ENCODE measurements around the gene FBXO10. TPM values are rescaled to one million over a fixed set of nuclear protein-coding genes. Genes with fewer than 3 reads are reported as not detected.
A peak's percentile ranks its signal among the peaks of the same experiment; 100 is the strongest.

The FBXO10 gene
- total and polyA plus RNA-seq, 2 of the 4 experiments (the other 2 are of a cell fraction): 6.6 to 6.7 TPM

DNA sequence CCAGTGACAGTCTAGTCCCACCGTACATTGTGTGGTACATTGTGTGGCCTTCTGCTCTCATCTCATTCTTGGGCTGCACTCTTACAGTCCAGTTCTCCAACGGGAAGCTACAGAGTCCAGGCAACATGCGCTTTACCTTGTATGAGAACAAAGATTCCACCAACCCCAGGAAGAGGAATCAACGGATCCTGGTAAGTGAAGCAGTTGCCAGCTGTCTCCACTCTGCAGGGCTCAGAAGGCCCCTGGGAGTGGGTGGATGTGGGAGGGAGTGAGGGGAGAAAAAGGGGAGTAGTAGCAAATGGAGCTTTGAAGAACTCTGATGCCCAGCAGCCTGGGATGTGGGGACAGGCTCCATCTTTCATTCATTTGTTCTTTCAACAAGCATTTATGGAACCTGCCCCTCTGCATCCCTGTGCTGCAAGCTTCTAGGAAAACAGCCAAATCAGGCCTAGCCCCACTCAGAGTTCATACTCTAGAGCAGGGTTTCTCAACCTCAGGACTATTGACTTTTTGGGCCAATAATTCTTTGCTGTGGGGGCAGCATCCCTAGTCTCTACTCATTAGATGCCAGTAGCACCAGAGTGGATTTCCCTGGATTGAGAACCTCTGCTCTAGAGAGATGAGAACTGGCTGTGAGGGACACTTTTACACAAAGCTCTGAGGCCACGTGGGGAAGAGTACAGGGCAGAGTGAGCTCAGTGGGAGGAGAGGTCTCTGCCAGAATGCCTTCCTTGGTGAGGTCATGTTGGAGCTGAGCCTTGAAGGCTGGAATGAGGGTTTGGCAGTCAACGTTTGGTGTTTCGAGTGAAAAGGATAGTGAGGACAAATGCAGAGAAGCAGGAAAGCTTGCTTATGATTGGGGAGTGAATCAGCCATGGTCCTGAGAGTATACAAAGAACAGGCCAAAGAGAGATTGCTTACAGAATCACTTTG is 89.3 kb downstream of the FBXO10 start:
- peak overlapping the region; percentile 77 for H2AK5ac ChIP-seq (ENCODE audit: low read depth, low read length)
- peak overlapping the region; percentile 54 for H3K56ac ChIP-seq (ENCODE audit: extremely low read depth, insufficient read depth, low read length)
- H3K23ac ChIP-seq (ENCODE audit: low read depth, low read length): peak overlapping the region; percentile 72
- H3K18ac ChIP-seq (ENCODE audit: low read depth, low read length): no peak overlapping the region
- H3K27me3 ChIP-seq (ENCODE audit: control insufficient read depth, insufficient read depth, low read length): no peaks in the 10 kb centered on the region
- peak overlapping the region; percentile 29 for H2BK5ac ChIP-seq (ENCODE audit: low read depth, low read length, poor library complexity, severe bottlenecking)
- peak overlapping the region; percentile 98 for H2AK9ac ChIP-seq (replicated peaks; ENCODE audit: low read depth, low read length, poor library complexity)
- peak overlapping the region; percentile 79 for H3K14ac ChIP-seq (replicated peaks; ENCODE audit: low read depth, low read length)
- peak overlapping the region; percentile 77 for H4K91ac ChIP-seq (ENCODE audit: insufficient read depth, low read depth, low read length)
- H3K79me1 ChIP-seq (ENCODE audit: low read depth in 1 of 2, low read length in 2 of 2): peaks cover 16 to 33% of the 10 kb centered on the region in 2 experiments; a peak in 3 of 4 replicates
- H3K9ac ChIP-seq (ENCODE audit: low read depth, low read length): peak overlapping the region; percentile 59
- no peak overlapping the region for H2BK20ac ChIP-seq (ENCODE audit: low read depth, low read length)
- H3K4me1 ChIP-seq (ENCODE audit: control insufficient read depth, insufficient read depth, low read length): peaks cover 11% of the 10 kb centered on the region
- dilution Hi-C loops (cut with HindIII; ENCODE audit: low sequenced_read_pairs, unreplicated experiment) (no loop called here), intact Hi-C loops (cut with micrococcal nuclease) (loop anchor here (10.0 kb wide), 1 partner anchor 918 kb away; no protein-coding TSS in a partner anchor), in situ Hi-C loops (cut with MboI; ENCODE audit: low sequenced_read_pairs) (loop anchor here (10.0 to 25.0 kb wide), 3 partner anchors 288 to 875 kb away; partner anchors contain the start of gene SHB)
- ATAC-seq (ENCODE audit: low read depth) (peak; percentile 71), DNase-seq (peak; percentile 98)
- no peak overlapping the region for H4K5ac ChIP-seq (ENCODE audit: low read depth, low read length)
- BruUV-seq (replicated peaks): no TSS peak
- H3K9me3 ChIP-seq (ENCODE audit: control insufficient read depth, insufficient read depth, low read length): no peaks in the 10 kb centered on the region
- peak overlapping the region; percentile 2 to 56; a peak in 1 of 4 replicates for H4K8ac ChIP-seq (ENCODE audit: low read depth in 2 of 2, low read length in 2 of 2)
- H2BK120ac ChIP-seq (ENCODE audit: low read depth, low read length): peak overlapping the region; percentile 37
- H3K27ac ChIP-seq (ENCODE audit: insufficient read depth, low read length): peak overlapping the region; percentile 76
- H3K9me1 ChIP-seq (ENCODE audit: insufficient read depth, low read length): peaks cover 5% of the 10 kb centered on the region; the same call in 1 of the 2 replicates
- POLR2A ChIA-PET (ENCODE audit: unreplicated experiment): interaction anchor here (1.1 kb wide), 2 partner anchors 8 to 21 kb away, joined by 3 read pairs; no protein-coding TSS in a partner anchor
- WGBS, 2 experiments (ENCODE audit: extremely low coverage in 2 of 2, insufficient read length in 1 of 2): 0% methylated on average over 2 of the region's 7 CpGs; no CpG with 5 or more reads in 1 of the 2 experiments
- no peak overlapping the region for H2BK15ac ChIP-seq (ENCODE audit: low read depth, low read length)
- H3K4me2 ChIP-seq (ENCODE audit: low read depth, low read length): peak overlapping the region; percentile 83
- CTCF ChIA-PET: interaction anchor here (0.7 kb wide), 1 partner anchor 72 kb away, joined by 4 read pairs; no protein-coding TSS in a partner anchor
- peak overlapping the region; percentile 77 for H3K4me3 ChIP-seq (ENCODE audit: insufficient read depth, low read depth, low read length)
- peaks cover 6% of the 10 kb centered on the region for H3K36me3 ChIP-seq (ENCODE audit: control insufficient read depth, insufficient read depth, low read length)
- H2AFZ ChIP-seq (replicated peaks; ENCODE audit: low read length, poor library complexity): peak overlapping the region; percentile 81
- H3K4ac ChIP-seq (ENCODE audit: low read depth, low read length): peak overlapping the region; percentile 61
- peaks cover 7% of the 10 kb centered on the region; the same call in 1 of the 2 replicates for H4K20me1 ChIP-seq (ENCODE audit: insufficient read depth, low read length)
- TF ChIP-seq SMC3 (IDR thresholded peaks at IDR 0.05; ENCODE audit: low read depth, low read length) (no peak), MAZ (IDR thresholded peaks at IDR 0.05; ENCODE audit: borderline replicate concordance, low read depth, low read length) (no peak), RCOR1 (IDR thresholded peaks at IDR 0.05; ENCODE audit: insufficient replicate concordance, low read length) (no peak), CEBPB (IDR thresholded peaks at IDR 0.05; ENCODE audit: low read depth, low read length) (peak; percentile 22; the same call in 1 of the 2 replicates), POLR2A (IDR thresholded peaks at IDR 0.05; ENCODE audit: low read depth, low read length) (peak; percentile 73), CHD1 (IDR thresholded peaks at IDR 0.05; ENCODE audit: low read depth, low read length) (no peak), MAFK (IDR thresholded peaks at IDR 0.05; ENCODE audit: low read depth, low read length) (0 out of 2 replicates have a peak, but pooled peaks have one; percentile 4), RAD21 (IDR thresholded peaks at IDR 0.05; ENCODE audit: low read length) (no peak), RFX5 (IDR thresholded peaks at IDR 0.05; ENCODE audit: low read depth, low read length) (no peak)
- TF ChIP-seq, protein P1, sequence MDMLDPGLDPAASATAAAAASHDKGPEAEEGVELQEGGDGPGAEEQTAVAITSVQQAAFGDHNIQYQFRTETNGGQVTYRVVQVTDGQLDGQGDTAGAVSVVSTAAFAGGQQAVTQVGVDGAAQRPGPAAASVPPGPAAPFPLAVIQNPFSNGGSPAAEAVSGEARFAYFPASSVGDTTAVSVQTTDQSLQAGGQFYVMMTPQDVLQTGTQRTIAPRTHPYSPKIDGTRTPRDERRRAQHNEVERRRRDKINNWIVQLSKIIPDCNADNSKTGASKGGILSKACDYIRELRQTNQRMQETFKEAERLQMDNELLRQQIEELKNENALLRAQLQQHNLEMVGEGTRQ (IDR thresholded peaks at IDR 0.05; ENCODE audit: low read depth, low read length): peak; percentile 89
- TF ChIP-seq, protein P2, sequence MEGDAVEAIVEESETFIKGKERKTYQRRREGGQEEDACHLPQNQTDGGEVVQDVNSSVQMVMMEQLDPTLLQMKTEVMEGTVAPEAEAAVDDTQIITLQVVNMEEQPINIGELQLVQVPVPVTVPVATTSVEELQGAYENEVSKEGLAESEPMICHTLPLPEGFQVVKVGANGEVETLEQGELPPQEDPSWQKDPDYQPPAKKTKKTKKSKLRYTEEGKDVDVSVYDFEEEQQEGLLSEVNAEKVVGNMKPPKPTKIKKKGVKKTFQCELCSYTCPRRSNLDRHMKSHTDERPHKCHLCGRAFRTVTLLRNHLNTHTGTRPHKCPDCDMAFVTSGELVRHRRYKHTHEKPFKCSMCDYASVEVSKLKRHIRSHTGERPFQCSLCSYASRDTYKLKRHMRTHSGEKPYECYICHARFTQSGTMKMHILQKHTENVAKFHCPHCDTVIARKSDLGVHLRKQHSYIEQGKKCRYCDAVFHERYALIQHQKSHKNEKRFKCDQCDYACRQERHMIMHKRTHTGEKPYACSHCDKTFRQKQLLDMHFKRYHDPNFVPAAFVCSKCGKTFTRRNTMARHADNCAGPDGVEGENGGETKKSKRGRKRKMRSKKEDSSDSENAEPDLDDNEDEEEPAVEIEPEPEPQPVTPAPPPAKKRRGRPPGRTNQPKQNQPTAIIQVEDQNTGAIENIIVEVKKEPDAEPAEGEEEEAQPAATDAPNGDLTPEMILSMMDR (conservative IDR thresholded peaks at IDR 0.05; ENCODE audit: low read depth, low read length): no peak
- TF ChIP-seq, protein P3, sequence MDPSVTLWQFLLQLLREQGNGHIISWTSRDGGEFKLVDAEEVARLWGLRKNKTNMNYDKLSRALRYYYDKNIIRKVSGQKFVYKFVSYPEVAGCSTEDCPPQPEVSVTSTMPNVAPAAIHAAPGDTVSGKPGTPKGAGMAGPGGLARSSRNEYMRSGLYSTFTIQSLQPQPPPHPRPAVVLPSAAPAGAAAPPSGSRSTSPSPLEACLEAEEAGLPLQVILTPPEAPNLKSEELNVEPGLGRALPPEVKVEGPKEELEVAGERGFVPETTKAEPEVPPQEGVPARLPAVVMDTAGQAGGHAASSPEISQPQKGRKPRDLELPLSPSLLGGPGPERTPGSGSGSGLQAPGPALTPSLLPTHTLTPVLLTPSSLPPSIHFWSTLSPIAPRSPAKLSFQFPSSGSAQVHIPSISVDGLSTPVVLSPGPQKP (IDR thresholded peaks at IDR 0.05; ENCODE audit: borderline replicate concordance, low read depth, low read length): no peak

Measured in IMR-90 (cell line).